IPS-NIHi11 (cell line): ENCODE data around the gene ASCC2.

ENCODE experiments used
- DNase-seq: peaks from one replicate; pipeline ENCODE4 v3.0.0; 2012; ENCODE audit warnings: mixed read lengths, low spot score

ASCC2 gene

DNA sequence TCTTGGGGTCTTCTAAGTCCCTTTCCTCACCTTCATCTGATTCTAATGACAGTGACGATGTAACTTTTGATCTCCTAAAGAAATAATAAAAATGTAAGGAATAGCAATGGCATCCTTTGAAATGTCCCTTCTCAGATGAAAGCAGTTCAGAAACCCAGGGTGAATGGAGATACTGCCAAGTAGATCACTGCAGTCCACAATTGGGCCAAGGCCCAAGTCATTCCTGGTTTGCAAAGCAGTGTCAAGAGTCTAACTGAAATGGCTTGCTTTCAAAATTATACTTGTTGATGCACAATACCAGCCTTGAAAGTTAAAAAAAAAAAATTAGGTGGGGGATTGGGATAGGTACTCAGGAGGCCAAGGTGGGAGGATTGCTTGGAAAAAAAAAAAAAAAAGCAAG lies 20.4 kb downstream of the ASCC2 start:
- DNase-seq = no peak

DNA sequence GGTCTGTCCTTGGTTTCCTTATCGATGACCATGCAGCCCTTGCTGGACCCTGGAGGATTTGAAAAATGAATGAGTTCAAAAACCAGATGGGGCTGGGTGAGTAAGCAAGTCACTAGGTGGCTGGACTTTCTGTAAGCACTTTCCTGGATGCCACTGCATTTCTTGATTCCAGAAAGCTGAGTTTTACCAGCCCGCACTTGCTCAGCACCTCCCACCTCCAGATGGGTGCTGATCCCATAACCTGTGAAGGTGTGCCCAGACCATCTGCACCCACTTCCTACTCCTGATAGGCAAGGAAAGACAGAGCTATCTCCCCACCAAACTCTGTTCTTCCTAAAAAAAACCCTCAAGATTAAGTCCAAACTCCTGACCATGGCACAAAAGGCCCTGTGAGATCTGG lies 21.1 kb downstream of the ASCC2 start:
- DNase-seq = no peak

DNA sequence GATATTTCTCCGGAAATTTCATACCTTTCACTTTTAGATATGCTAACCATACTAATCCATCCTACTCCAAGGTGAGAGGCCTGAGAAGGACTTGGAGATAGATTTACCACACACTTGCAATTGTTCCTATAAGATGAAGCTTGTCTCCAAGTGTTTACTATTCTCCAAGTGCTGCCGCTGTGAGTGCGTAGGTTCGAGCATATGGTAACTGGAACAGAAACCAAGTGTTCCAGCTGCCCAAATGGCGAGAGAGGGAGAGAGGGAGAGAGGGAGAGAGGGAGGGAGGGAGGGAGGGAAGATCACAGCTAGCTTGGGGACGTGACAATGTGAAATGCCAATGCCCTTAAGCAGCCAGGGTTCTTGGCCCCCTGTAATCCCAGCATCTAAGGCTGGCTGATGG lies 21.5 kb downstream of the ASCC2 start:
- DNase-seq = no peak

- no peak for DNase-seq
Measured at GRCh38 chr22:29816128-29816527, 21.9 kb downstream of the ASCC2 start.

DNA sequence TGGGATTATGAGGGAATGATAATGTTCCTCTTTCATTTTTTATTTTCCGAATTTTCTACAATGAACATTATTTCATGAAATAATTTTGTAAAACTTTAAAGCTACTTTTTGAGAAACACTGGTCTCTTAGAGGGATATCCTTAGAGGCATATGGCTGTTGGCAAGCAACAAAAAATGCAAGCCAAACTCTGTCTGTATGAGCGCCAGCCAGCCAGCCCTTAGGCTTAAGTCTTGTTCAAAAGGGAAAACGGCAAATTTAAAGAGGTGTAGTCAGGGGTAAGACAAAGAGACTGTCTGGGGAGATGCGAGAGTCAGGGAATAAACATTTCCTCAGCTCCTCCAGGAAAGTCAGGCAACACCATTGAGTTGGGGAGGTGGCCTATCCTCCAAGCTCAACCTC lies 22.5 kb downstream of the ASCC2 start:
- DNase-seq = no peak

- no peak for DNase-seq
Measured at GRCh38 chr22:29814003-29814402, 24.1 kb downstream of the ASCC2 start.

- no peak for DNase-seq
Measured at GRCh38 chr22:29813563-29813962, 24.5 kb downstream of the ASCC2 start.

GRCh38 chr22:29813126-29813525 lies 24.9 kb downstream of the ASCC2 start:
- DNase-seq = no peak

- DNase-seq = no peak
Measured at GRCh38 chr22:29811377-29811776, 26.7 kb downstream of the ASCC2 start.

- DNase-seq = no peak
Measured at GRCh38 chr22:29810216-29810615, 27.9 kb downstream of the ASCC2 start.

DNA sequence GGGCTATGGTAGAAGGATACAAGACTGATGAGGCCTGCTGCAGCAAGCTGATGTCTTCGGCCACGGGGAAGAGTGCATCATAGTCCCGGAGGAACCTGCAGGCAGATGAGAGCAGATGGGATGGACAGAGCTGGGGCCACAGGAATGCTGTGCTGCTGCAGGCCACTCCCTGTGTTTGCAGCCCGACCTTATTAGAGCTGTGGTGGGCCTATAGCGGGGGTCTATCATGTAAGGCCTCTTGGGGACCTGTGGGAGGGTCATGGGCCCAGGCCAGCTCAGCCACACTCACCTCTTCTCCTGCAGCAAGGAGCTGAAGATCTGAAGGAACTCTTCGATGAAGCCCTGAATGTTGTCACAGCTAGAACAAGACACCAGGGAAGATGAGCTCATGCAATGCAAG lies 31.9 kb downstream of the ASCC2 start:
- no peak for DNase-seq

DNA sequence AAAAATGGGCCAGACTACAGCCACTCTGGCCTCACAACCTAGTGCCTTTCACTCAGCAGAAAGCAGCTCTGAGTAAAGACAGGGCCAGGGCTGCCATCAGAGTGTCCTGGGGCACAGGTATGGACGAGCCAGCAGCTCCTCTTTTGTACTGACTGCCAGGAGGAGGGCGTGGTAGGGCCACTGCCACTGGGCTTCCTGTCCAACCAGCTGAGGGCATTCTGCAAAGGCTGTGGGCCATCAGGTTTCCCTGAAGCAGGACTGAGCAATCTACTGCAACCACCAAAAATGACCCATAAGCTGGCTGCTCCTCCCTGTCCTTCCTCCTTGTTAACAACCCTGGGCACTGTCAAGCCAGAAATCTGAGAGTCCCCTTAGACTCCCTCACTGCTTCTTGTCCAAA lies 33.1 kb downstream of the ASCC2 start:
- DNase-seq = no peak

DNA sequence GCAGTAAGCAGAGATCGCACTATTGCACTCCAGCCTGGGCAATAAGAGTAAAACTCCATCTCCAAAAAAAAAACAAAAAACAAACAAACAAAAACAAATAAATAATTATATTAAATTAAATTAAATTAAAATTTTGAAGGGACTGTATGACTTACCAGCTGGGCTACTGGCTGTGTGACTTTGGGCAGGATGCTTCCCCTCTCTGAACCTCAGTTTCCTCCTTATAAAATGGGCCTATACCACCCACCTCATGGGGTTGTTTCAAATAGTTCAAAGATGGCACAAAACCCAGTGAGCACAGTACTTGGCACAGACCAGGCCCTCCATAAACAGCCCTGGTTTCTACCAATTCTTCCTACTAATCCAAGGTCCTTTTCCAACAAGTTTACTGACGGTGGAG lies 34.9 kb downstream of the ASCC2 start:
- DNase-seq = no peak

DNA sequence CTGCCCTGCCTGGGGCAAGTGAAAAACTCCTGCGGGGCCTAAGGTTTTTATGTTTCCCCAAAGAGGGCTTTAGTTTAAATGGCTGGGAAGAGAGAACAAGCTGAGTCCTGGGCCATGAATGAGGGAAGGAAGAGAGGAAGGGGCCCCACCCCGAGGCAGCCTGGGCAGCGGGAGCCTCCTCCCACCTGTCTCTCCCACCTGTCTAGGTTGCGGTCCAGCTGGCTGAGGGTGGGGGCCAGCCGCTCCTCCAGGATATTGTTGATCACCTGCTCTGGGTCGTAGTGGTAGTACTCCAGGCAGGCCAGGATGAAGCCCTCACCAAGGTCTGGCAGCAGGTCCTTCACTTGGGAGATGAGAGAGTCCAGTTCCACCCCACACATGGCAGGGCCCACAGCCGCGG lies 36.3 kb downstream of the ASCC2 start:
- no peak for DNase-seq

GRCh38 chr22:29801153-29801552 lies 36.9 kb downstream of the ASCC2 start:
- DNase-seq = no peak

DNA sequence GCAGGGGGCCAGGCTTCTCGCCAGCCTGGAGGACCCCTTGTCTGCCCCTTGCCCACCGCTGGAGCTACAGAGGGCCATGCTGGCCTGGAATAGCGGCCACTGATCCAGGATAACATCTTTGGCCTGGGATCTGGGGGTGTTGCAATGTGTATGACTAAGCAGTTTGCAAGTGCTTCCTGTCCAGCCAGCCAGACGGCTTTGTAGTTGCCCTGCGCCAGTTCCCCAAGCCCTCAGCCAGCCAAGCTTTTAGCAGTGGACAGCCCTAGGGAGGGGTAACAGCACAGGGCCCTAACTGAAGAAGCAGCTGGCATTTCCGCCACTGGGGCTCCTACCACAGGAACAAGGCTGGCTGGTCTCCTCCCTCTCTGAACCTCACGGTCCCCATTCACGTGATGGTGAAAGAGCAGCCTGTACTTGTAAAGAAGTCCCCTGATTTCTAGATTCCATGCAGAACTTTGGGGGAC lies 38.8 kb downstream of the ASCC2 start:
- DNase-seq = peak; percentile 68

DNA sequence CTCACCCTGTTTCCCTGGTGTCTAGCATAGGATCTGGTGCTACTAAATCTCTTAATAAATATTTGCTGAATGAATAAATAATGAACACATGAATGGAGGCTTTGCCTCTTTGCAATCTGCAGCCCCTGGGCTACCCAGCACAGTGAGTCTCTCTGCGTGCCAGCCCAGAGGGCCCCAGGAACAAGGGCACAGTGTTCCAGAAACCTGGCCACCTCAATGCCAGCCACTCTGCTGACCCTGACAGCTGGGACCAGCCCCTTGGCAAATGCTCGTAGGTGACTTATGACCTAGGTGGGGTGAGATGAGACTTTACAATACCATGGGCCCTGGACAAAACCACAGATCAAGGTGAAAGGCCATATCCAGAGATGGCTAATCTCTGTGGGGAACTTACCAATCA lies 39.3 kb downstream of the ASCC2 start:
- DNase-seq = no peak

- DNase-seq = no peak
Measured at GRCh38 chr22:29798318-29798717, 39.8 kb downstream of the ASCC2 start.

GRCh38 chr22:29797351-29797750 lies 40.7 kb downstream of the ASCC2 start:
- DNase-seq = no peak

GRCh38 chr22:29795663-29796062 lies 42.4 kb downstream of the ASCC2 start:
- DNase-seq = no peak

GRCh38 chr22:29793396-29793795 lies 44.7 kb downstream of the ASCC2 start:
- no peak for DNase-seq

GRCh38 chr22:29790061-29790460 lies 48.0 kb downstream of the ASCC2 start:
- DNase-seq = no peak

DNA sequence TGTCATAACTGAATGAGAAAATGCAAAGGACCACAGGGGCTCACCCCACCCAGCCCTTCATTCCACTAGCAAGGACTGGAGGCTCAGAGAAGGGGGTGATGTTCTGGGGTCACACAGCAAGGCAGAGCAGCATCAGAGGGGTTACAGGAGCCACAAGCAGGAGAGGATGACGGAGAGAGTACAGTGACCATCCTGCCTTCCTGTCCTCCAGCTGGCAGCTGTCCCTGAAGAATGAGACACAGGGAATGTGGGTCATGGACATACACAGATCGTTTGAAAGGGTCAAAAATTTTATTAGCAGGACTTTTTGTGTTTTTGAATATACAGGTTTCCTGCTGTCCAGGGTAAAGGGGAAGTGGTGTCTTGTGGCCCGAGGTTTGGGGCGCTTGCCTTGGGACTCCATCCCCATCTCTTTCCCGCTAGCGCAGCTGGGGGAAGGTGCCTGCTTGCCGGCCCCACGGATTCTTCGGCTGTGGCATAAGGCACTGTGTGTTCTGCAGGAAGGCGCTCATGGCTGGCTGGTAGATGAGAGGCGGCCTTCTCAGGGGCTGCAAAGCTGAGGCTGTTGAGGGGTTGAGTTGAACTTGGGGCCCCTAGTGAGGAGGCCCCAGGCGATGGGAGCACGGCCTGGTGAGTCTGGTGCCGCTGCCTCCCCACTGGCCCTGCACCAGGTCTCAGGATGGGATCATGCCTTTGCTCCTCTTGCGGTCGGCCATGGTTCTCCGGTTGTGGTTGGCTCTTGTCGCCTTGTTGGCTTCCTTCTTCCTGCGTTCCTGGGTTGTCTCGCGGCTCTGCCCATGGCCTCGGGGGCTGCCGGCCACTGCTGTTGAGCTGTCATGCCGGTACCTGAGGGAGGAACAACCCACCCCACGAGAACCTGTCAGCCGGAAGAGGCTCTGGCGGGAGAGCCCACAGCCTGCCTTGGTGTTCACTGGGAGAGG lies 49.5 kb downstream of the ASCC2 start:
- no peak for DNase-seq

DNA sequence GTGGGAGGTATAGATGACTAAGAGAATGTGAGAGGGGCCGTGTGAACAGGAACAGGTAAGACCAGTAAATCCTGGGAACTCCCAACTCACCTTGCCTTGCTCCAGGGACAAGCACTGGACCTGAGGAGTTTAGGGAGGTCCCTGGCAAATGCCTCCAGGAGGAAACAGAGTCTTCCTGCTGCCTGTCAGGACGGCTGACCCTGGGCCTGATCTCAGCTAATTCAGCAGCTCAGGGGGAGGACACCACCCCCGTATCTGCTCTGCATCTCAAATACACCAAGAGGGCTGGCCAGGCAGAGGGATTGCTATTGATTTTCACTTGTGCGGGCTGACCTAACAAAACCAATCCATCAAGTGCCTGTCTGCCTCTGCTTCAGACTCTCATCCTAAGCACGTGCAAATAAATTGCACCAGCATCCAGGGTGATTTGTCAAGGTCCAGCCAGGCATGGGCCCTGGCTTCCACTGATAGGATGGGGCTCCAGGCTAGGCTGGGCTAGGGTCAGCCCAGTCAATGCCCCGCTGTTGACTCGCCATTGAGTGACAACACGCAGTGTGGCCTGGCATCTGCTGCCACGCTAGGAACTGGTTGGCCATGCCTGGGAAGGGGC lies 50.6 kb downstream of the ASCC2 start:
- DNase-seq = no peak
